Muscle layer of duodenum (tissue), 2 donors: ENCODE data around the gene ABI3.

Source experiments
- H3K27ac ChIP-seq: one replicate; pipeline ENCODE4 v1.7.0; 2013; ENCODE audit warnings: mild to moderate bottlenecking, low read length
- H3K27me3 ChIP-seq: one replicate; pipeline ENCODE4 v1.7.0; 2013; ENCODE audit warnings: low read depth, mild to moderate bottlenecking, control low read depth, low read length
- H3K36me3 ChIP-seq, 2 donors: one replicate each; pipeline ENCODE4 v1.7.0; 2013; ENCODE audit warnings: low read length in 2 of 2, control low read depth in 1 of 2, mild to moderate bottlenecking in 1 of 2; ENCODE audit not compliant: insufficient read depth in 2 of 2, control insufficient read depth in 1 of 2
- H3K4me1 ChIP-seq, 2 donors: one replicate each; pipeline ENCODE4 v1.7.0; 2013; ENCODE audit warnings: low read length in 2 of 2, mild to moderate bottlenecking in 2 of 2, control low read depth in 1 of 2, moderate library complexity in 1 of 2; ENCODE audit not compliant: insufficient read depth in 2 of 2, control insufficient read depth in 1 of 2
- H3K4me3 ChIP-seq, 2 donors: one replicate each; pipeline ENCODE4 v1.7.0; 2013; ENCODE audit warnings: low read length in 2 of 2, low read depth in 1 of 2, mild to moderate bottlenecking in 1 of 2
- H3K9me3 ChIP-seq, 2 donors: one replicate each; pipeline ENCODE4 v1.7.0; 2013; ENCODE audit warnings: low read length in 2 of 2, control low read depth in 1 of 2, mild to moderate bottlenecking in 1 of 2; ENCODE audit not compliant: control insufficient read depth in 1 of 2
- donor health status: healthy.

ABI3 gene

DNA sequence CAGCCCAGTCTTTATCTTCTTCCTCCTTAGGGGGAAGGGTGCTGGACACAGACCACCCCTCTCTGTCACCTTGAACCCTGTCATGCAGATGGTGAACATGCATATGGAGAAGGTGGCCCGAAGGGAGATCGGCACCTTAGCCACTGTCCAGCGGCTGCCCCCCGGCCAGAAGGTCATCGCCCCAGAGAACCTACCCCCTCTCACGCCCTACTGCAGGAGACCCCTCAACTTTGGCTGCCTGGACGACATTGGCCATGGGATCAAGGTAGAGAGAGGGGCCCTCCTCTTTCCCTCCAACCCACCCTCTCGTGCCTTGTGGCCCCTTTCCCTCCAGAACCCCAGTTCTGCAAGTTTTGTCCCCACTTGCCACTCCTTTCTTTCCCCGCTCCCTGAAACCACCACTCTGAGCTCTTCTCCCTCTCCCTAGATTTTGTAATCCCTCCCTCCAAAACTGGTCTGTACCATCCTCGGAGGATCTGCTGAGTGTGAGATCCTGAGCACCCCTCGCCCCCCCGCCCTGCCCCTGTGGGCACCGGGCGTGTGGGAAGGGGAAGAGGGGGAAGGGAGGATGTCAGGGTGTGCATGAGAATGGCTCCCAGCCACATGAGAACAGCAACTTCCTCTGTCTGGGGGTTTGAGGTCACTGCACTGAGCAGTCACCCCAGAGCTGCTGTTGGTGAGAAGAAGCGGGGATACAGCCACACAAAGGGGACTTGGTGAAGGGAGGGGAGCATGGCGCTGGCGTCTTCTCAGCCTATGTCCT is 7.3 kb downstream of the ABI3 start:
- no peak overlapping the region for H3K4me3 ChIP-seq
- H3K36me3 ChIP-seq, result no peaks in the 10 kb centered on the region
- peaks cover 3% of the 10 kb centered on the region for H3K27me3 ChIP-seq
- H3K4me1 ChIP-seq, result peaks cover 13 to 32% of the 10 kb centered on the region in 2 donors
- peak overlapping the region; percentile 16 for H3K27ac ChIP-seq
- H3K9me3 ChIP-seq, result no peaks in the 10 kb centered on the region

DNA sequence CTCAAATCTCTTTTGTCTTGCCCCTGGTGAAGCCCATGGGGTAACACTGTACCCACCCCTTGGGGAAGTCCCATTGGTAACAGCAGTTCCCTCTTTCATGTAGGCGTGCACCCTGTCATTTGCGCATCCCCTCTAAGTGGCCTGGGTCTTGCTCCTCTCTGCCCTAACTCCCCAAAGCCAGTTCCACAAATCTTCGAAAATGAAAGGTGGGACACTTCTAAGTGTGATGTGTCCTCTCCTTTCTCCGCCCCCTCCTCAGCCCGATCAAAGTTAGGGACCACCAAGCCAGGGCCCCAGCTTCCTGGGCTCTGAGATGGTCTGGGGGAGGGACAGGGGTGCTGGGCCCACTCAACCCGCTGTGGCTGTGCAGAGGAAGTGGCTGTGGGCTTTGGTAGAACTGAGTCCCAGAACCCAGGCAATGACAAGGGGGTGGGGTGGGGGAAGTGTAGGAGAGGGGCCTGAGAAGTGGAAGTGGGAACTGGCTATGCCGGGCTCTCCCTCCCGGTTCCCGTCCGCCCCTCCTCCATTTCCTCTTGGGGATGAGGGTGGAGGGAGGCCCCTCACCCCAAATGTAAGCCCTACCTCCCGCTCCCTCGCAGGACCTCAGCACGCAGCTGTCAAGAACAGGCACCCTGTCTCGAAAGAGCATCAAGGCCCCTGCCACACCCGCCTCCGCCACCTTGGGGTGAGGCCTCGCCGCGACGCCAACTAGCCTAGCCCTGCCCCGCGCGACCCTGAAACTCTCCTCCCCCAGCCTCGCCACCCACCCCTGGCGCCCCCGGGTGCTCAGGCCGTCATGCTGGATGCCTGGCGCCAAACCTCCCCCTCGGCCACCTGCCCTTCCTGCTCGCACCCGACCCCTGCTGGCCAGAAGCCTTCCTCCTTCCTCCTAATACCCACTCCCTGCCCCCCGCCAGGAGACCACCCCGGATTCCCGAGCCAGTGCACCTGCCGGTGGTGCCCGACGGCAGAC is 8.7 kb downstream of the ABI3 start:
- Histone ChIP-seq H3K27me3 (peaks cover 3% of the 10 kb centered on the region), H3K27ac (no peak overlapping the region), H3K9me3 (no peaks in the 10 kb centered on the region), H3K4me3 (no peak overlapping the region), H3K4me1 (peaks cover 13 to 36% of the 10 kb centered on the region in 2 donors), H3K36me3 (no peaks in the 10 kb centered on the region)

DNA sequence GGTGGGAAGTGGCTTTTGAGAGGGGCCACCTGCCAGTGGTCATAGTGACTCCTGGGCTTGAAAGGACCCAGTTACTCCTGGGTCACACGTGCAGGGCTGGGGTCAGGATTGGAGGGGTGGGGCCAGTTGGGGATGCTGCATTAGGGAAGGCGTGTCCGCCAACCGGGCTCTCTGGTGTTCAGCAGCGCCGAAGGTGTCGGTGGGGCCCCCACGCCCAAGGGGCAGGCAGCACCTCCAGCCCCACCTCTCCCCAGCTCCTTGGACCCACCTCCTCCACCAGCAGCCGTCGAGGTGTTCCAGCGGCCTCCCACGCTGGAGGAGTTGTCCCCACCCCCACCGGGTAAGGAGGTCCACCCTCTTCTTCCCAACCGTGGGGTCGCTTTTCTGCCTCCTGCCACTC is 9.5 kb downstream of the ABI3 start:
- no peaks in the 10 kb centered on the region for H3K36me3 ChIP-seq
- H3K27ac ChIP-seq, result no peak overlapping the region
- no peak overlapping the region for H3K4me3 ChIP-seq
- H3K4me1 ChIP-seq, result peaks cover 9 to 31% of the 10 kb centered on the region in 2 donors
- peaks cover 9% of the 10 kb centered on the region for H3K27me3 ChIP-seq
- H3K9me3 ChIP-seq, result no peaks in the 10 kb centered on the region

DNA sequence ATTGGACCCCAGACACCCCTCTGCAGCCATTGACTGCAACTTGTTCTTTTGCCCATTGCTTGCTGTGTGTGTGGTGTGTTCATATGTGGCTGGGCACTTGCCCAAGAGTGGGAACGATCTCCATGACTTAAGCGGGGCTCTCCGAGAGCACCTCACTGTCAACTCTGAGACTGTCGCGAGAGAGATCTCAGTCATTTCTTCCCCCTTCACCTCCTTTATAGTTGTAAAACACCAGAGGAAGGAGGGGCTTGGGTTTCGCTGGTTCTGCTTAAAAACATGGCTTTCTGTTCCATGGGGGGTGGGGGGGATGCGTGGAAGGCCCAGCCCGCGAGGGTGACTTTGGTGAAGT is 12.6 kb downstream of the ABI3 start:
- no peaks in the 10 kb centered on the region for H3K9me3 ChIP-seq
- peaks cover 15% of the 10 kb centered on the region for H3K27me3 ChIP-seq
- H3K4me1 ChIP-seq, result peaks cover 4 to 18% of the 10 kb centered on the region in 2 donors
- no peak overlapping the region for H3K27ac ChIP-seq
- peak overlapping the region in 1 of 2 donors; percentile 39 for H3K4me3 ChIP-seq
- no peaks in the 10 kb centered on the region for H3K36me3 ChIP-seq

DNA sequence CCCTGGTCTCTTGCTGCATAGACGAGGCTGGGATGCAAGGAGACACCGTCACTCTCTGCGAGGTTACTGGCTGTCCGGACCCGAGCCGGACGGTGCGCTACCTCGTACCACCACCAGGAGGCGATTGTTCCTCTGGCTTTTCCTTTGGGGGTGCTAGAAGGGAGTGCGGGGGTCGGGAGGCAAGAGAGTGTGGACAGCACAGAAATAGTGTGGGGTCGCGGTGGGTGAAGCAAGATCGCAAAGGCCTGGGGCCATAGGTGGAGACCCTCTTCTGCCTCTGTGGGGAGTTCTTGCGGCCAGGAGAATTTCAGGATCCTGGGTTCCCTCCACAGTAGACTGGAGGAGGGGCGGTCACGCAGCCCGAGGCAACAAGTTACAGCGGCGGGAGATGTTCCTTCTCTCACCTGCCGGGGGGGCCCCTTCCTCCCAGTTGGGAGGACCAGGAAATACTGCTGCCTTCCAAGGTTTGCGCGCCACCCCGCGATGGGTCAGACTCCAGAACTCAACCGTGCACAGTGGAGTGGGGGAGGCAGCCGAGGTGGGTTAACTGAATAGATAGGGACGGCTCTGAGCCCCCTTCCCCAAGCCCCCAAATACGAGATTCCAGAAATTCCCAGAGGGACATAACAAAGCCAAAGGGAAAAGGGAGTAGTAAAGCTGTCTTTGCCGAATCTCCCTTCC is 13.2 kb downstream of the ABI3 start:
- Histone ChIP-seq H3K9me3 (no peaks in the 10 kb centered on the region), H3K4me3 (peak overlapping the region in 1 of 2 donors; percentile 39), H3K27me3 (peaks cover 15% of the 10 kb centered on the region)

DNA sequence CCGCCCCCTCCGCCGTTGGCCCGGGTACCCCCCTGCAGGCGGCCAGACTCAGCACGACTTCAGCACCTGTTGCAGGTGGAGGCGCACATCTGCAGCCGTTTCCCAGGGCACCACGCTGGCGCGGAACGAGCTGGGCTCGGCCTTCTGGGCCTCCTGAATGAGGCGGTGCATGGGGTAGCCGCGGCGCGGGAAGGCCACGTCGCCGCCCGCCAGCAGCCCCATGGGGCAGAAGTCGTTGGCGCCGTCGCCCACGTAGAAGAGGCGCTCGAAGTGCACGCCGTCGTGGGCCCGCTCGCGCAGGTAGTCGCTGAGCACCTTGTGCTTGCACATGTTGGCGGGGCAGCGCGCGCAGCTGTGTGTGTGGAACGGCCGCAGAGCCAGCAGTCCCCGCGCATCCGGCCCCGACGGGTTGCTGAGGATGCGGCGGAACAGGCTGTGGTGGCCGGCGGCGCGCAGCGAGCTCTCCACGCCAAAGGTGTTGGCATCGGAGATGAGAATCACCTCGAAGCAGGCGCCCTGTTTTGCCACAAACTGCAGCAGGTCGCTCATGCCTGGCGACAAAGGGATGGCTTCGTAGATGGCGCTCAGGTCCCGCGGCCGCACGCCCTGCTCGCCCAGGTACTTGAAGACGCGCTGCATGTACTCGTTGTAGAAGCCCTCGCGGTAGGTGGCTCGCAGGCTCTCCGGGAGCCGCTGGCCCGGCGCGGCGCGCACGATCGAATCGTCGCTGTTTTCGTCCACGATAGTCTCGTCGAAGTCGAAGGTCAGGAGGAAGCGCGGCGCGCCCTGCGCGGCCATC is 13.9 kb downstream of the ABI3 start:
- Histone ChIP-seq H3K36me3 (no peaks in the 10 kb centered on the region), H3K27ac (no peak overlapping the region), H3K27me3 (peaks cover 16% of the 10 kb centered on the region), H3K4me1 (peaks cover 4 to 16% of the 10 kb centered on the region in 2 donors), H3K4me3 (peak overlapping the region in 1 of 2 donors; percentile 39), H3K9me3 (no peaks in the 10 kb centered on the region)

More for the DNA sequence above, 13.2 kb downstream of the ABI3 start:
- Histone ChIP-seq H3K27ac (no peak overlapping the region), H3K4me1 (peaks cover 4 to 18% of the 10 kb centered on the region in 2 donors), H3K36me3 (no peaks in the 10 kb centered on the region)

DNA sequence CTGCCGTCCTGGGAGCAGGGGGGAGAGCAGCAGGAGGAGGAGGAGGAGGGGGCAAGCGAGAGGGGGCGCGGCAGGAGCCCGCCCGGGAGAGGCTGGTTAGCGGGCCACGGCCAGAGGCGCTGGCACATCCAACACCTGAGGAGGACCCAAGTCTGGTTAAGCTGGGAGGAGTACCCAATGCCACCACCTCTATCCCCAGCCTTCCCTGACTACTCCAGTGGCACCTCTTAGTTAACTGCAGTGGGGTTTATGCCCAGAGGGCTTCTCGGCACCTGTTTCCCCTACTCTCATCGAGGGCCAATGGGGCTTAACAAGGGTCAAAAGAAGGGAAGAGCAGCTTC is 14.5 kb downstream of the ABI3 start:
- Histone ChIP-seq H3K4me3 (no peak overlapping the region), H3K4me1 (peaks cover 7 to 19% of the 10 kb centered on the region in 2 donors), H3K36me3 (no peaks in the 10 kb centered on the region), H3K9me3 (no peaks in the 10 kb centered on the region), H3K27ac (no peak overlapping the region), H3K27me3 (peaks cover 20% of the 10 kb centered on the region)

DNA sequence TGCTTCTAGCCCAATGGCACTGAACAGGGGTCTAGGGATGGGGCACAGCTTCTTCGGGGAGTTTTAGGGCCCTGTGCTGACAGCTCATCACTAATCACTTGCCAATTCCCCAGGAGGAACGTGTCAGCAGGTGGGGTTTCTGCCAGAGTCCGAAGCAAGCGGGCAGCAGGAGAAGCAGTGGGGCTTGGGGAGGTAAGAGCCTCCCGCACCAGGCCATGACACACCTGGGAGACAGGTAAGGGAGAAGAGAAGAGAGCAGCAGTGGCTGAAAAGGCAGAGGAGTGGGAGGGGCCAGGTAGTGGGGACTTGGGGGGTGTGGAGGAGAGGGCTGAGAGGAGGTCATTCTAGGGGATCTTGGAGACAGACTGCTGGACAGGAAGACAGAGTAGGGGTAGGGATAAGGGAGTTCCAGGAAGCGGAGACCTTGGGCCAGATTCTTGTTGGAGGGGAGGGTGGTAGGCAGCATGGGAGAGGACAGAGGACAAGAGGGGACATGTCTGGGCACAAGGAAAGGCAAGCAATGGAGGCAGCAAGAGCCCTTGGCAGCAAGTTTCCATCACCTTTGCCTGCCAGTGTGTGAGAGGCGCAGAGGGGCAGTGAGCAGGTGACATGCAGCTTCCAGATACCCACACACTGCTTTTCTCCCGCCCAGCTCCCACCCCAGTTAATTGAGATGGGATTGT is 15.2 kb downstream of the ABI3 start:
- Histone ChIP-seq H3K9me3 (no peaks in the 10 kb centered on the region), H3K4me1 (peaks cover 7 to 23% of the 10 kb centered on the region in 2 donors), H3K36me3 (no peaks in the 10 kb centered on the region), H3K27ac (no peak overlapping the region), H3K27me3 (peaks cover 17% of the 10 kb centered on the region), H3K4me3 (no peak overlapping the region)

DNA sequence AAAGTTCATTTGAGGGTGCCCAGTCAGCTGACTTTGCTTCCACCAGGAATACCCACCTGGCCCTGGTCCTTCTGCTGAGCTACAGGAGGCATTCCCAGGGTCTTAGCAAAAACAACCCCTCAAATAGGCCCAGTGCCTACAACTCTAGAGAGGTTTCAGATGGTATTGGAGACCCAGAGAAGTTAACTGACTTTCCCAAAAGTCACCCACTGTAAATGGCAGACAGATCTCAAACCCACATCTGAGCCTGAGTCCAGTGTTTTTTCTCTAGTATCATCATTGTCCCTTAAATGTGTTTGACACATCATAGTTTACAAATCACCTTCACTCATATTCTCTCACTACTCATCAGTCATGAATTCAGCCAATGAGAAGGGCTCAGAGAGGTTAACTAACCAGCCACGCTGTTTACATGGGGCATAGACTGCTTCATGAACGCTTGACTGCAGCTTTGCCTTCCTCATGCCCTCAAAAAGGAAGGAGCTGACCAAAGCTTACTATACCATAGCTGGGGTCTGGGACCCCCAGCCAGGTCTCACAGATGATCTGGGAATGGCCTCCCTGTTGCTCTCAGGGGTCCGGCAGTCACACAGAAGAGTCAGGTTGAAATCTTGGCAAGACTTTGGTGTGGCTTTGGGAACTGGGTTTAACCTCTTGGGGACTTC is 16.4 kb downstream of the ABI3 start:
- Histone ChIP-seq H3K27ac (no peak overlapping the region), H3K27me3 (peaks cover 23% of the 10 kb centered on the region), H3K36me3 (no peaks in the 10 kb centered on the region), H3K4me1 (peaks cover 7 to 29% of the 10 kb centered on the region in 2 donors), H3K9me3 (no peaks in the 10 kb centered on the region), H3K4me3 (no peak overlapping the region)
